Ammon's horn (tissue), 1 donor: Measurements from ENCODE around the gene OR7G3.

Experiments
- DNase-seq: peaks from one replicate; pipeline ENCODE4 v3.0.0-alpha.2; 2016; ENCODE audit warnings: low spot score

The OR7G3 gene

DNA sequence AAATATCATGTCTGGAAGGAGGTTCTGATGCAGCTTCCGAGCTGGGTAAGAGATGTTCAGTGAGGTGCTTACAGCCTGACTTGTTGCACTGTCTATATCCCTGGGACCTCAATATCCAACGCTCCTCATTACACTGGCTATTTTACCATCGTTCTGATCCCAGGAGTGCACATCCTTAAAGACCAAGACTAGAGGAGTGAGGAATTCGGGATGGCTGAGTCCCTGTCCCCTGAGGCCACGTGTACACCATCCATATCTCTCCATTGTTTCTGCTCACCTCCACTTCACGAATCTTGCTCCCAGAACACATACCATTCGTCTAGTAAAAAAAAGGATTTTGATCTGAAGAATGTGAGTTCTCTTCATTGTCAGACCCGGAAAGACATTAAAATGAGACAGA lies 19.4 kb downstream of the OR7G3 start, which contains the start of gene OR7G2:
TSS of gene OR7G2 (minus strand) at position 101 of the 400 bp plus-strand sequence. CDS start 4,232 bp downstream, outside the sequence.
- no peak for DNase-seq

DNA sequence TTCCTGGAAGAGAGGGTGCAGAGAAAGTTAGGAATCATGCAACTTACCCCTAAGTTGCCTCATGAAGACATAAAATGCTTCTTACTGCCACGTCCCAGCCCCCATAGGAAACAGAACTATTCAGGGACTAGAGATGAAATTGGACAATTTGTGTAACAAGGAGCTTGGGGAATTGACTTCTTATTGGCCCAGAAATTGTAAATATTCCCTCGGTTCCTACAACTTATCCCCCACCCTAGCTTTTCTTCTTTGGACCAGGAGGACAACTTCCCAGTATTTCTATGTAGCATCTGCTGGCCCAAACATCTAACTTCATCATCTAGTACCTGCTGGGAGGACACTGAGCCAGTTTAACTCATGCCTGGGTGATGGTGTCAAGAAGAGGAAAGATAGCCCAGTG lies 40.0 kb downstream of the OR7G3 start, which contains the start of gene OR1M1:
TSS of gene OR1M1 (plus strand) at position 301 of the 400 bp plus-strand sequence. CDS start 6,184 bp downstream, outside the sequence.
- DNase-seq: no peak

DNA sequence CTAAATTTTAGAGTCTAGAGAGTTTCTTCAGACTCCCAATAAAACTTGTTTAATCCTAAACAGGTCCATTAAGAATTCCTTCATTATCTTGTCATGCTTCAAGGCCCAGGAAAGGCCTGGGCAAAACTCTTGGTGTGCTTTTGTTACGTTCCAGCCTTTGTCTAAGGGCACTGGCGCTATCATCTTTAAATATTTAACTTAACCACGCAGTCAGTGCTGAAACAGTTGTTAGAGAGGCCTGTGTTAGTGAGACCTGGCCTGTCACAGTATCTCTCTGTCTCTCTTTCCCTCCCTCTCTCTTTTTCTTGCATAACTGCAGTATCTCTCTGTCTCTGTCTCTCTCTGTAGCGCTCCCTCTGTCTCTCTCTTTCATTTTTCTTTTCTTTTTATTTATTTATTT lies 48.1 kb downstream of the OR7G3 start:
- DNase-seq: no peak

DNA sequence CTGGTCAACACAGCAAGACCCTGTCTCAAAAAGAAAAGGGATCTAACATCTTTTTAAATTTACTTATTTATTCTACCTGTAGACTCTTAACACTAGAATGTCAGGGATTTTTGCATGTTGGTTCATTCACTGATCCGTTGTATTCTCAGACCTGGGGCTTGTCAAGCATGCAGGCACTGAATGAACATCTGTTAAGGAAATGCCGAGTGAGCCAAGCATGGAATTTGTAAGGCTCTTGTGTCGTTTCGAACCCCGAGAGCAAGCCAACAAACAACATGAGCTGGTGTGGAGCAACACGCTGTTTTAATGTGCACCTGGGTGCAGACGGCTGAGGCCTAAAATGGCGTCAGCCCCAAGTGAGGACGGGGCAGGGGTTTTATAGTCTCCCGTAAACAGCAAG lies 49.8 kb downstream of the OR7G3 start:
- DNase-seq: no peak
